Measurements from ENCODE around the gene NISCH. TPM values are rescaled to one million over a fixed set of nuclear protein-coding genes. Genes with fewer than 3 reads are reported as not detected.

The NISCH gene
- total RNA-seq, 1 experiment from 2014 or later, result 72.8 TPM

DNA sequence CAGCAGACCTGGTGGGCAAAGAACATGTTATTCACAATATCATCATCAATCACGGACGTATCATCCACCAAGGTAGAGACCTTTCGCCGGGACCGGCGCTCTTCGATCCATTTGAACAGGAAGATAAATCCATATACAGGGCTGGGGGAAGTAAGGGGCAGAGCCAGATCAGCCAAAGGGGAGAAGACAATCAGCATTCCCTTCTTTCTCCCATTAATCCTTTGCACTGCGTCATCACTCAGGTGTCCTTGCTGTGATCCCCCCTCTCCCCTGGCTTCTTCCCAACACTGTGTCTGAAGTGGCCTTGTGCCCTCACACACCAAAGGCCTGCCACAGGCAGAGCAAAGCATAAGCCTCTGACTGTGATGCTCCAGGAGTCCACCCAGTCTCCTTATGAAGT, 46.9 kb upstream of the NISCH start:
- H3K4me1 ChIP-seq (ENCODE audit: control insufficient read depth in 1 of 2, insufficient read depth in 2 of 2, low read length in 2 of 2), result peaks cover 11 to 26% of the 10 kb centered on the region in 2 experiments; a peak in 3 of 4 replicates
- H3K79me2 ChIP-seq (ENCODE audit: insufficient read depth, low read length), result peaks cover 26% of the 10 kb centered on the region
- H3K27me3 ChIP-seq (ENCODE audit: insufficient read depth, low read length), result no peaks in the 10 kb centered on the region
- H2AFZ ChIP-seq (ENCODE audit: low read depth, low read length, poor library complexity, severe bottlenecking), result no peak overlapping the region
- no peaks in the 10 kb centered on the region for H4K20me1 ChIP-seq (ENCODE audit: insufficient read depth)
- peak overlapping the region; percentile 92 for H3K9ac ChIP-seq (ENCODE audit: low read length)
- ChIA-PET CTCF (no interaction called here), POLR2A (no interaction called here), RAD21 (ENCODE audit: low non-redundant PET in 1 of 2, low total read pairs in 2 of 2, uncharacterized antibody in 2 of 2, unreplicated experiment in 2 of 2) (no interaction called here)
- H3K4me2 ChIP-seq (ENCODE audit: low read length), result peak overlapping the region; percentile 93
- TSS peak; percentile 53 for BruUV-seq (replicated peaks)
- DNase-seq (ENCODE audit: low read depth, low spot score) (no peak), ATAC-seq (no peak)
- peak overlapping the region; percentile 97 to 99; a peak in 3 of 4 replicates for H3K4me3 ChIP-seq (replicated peaks in 1 of 2; ENCODE audit: low read depth in 1 of 2, low read length in 2 of 2)
- peaks cover 27 to 50% of the 10 kb centered on the region in 2 experiments for H3K36me3 ChIP-seq (ENCODE audit: control insufficient read depth in 1 of 2, insufficient read depth in 2 of 2, low read length in 2 of 2)
- TF ChIP-seq, protein P1, sequence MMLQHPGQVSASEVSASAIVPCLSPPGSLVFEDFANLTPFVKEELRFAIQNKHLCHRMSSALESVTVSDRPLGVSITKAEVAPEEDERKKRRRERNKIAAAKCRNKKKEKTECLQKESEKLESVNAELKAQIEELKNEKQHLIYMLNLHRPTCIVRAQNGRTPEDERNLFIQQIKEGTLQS (IDR thresholded peaks at IDR 0.05), result no peak
- no peak for TF ChIP-seq POLR2A (IDR thresholded peaks at IDR 0.05; ENCODE audit: borderline replicate concordance, extremely low read depth, insufficient read depth, insufficient read length)
- TF ChIP-seq, protein P2, sequence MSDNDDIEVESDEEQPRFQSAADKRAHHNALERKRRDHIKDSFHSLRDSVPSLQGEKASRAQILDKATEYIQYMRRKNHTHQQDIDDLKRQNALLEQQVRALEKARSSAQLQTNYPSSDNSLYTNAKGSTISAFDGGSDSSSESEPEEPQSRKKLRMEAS (IDR thresholded peaks at IDR 0.05), result no peak
- TF ChIP-seq, protein P3, sequence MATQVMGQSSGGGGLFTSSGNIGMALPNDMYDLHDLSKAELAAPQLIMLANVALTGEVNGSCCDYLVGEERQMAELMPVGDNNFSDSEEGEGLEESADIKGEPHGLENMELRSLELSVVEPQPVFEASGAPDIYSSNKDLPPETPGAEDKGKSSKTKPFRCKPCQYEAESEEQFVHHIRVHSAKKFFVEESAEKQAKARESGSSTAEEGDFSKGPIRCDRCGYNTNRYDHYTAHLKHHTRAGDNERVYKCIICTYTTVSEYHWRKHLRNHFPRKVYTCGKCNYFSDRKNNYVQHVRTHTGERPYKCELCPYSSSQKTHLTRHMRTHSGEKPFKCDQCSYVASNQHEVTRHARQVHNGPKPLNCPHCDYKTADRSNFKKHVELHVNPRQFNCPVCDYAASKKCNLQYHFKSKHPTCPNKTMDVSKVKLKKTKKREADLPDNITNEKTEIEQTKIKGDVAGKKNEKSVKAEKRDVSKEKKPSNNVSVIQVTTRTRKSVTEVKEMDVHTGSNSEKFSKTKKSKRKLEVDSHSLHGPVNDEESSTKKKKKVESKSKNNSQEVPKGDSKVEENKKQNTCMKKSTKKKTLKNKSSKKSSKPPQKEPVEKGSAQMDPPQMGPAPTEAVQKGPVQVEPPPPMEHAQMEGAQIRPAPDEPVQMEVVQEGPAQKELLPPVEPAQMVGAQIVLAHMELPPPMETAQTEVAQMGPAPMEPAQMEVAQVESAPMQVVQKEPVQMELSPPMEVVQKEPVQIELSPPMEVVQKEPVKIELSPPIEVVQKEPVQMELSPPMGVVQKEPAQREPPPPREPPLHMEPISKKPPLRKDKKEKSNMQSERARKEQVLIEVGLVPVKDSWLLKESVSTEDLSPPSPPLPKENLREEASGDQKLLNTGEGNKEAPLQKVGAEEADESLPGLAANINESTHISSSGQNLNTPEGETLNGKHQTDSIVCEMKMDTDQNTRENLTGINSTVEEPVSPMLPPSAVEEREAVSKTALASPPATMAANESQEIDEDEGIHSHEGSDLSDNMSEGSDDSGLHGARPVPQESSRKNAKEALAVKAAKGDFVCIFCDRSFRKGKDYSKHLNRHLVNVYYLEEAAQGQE (IDR thresholded peaks at IDR 0.05; ENCODE audit: low read depth), result no peak
- TF ChIP-seq EZH2 (IDR thresholded peaks at IDR 0.05), result no peak
- TF ChIP-seq YY1 (IDR thresholded peaks at IDR 0.05; ENCODE audit: extremely low read depth, insufficient replicate concordance, low read depth, low read length), result no peak
- no peaks in the 10 kb centered on the region for H3K9me3 ChIP-seq (ENCODE audit: control insufficient read depth in 1 of 2, insufficient read depth in 1 of 2, low read depth in 1 of 2, low read length in 2 of 2)
- H3K9me2 ChIP-seq (ENCODE audit: insufficient read depth), result no peaks in the 10 kb centered on the region
- H3K27ac ChIP-seq (ENCODE audit: low read depth, low read length), result 0 out of 2 replicates have a peak overlapping the region, but pooled peaks have one; percentile 67
- intact Hi-C loops (cut with micrococcal nuclease), result no loop called here

All from HCT116 (cell line).